GM23338 (cell line): ENCODE measurements around the gene AP4E1. TPM values are rescaled to one million over a fixed set of nuclear protein-coding genes. Genes with fewer than 3 reads are reported as not detected.

Source experiments
- ATAC-seq: fragments of 200-7000 bp; cut with Tn5 transposase; 3 replicates; pipeline ENCODE4 v1.9.1; 2020
- DNase-seq: peaks from one replicate; pipeline ENCODE4 v3.0.0-alpha.2; 2015; ENCODE audit warnings: low spot score
- H2AFZ ChIP-seq: fragments of 200-600 bp; sonication (generic); 2 replicates; pipeline ENCODE4 v1.8.0; 2016; ENCODE audit warnings: antibody characterized with exemption, mild to moderate bottlenecking, moderate library complexity
- H3F3A ChIP-seq: fragments of 200-600 bp; sonication (generic); replicated peaks from 2 replicates; pipeline ENCODE4 v1.8.0; 2017; ENCODE audit warnings: antibody characterized with exemption, mixed run types, low read depth
- H3K27ac ChIP-seq: fragments of 200-600 bp; sonication (generic); 2 replicates; pipeline ENCODE4 v1.6.1; 2016; ENCODE audit warnings: low read depth
- H3K27me3 ChIP-seq: fragments of 200-600 bp; sonication (generic); 2 replicates; pipeline ENCODE4 v1.8.0; 2016; ENCODE audit warnings: mild to moderate bottlenecking, mixed run types, moderate library complexity; ENCODE audit not compliant: insufficient read depth
- H3K36me3 ChIP-seq: fragments of 200-600 bp; sonication (generic); 2 replicates; pipeline ENCODE4 v1.8.0; 2016; ENCODE audit warnings: mild to moderate bottlenecking; ENCODE audit not compliant: insufficient read depth
- H3K4me1 ChIP-seq: fragments of 200-600 bp; sonication (generic); 2 replicates; pipeline ENCODE4 v1.8.0; 2016; ENCODE audit warnings: mild to moderate bottlenecking, moderate library complexity; ENCODE audit not compliant: insufficient read depth
- H3K4me2 ChIP-seq: fragments of 200-600 bp; sonication (generic); 2 replicates; pipeline ENCODE4 v1.7.1; 2017; ENCODE audit warnings: mixed run types
- H3K4me3 ChIP-seq: fragments of 200-600 bp; sonication (generic); 2 replicates; pipeline ENCODE4 v1.6.1; 2016; ENCODE audit warnings: mixed run types
- H3K79me2 ChIP-seq: fragments of 200-600 bp; sonication (generic); replicated peaks from 2 replicates; pipeline ENCODE4 v1.8.0; 2017; ENCODE audit warnings: mild to moderate bottlenecking; ENCODE audit not compliant: insufficient read depth
- H3K9me2 ChIP-seq: fragments of 200-600 bp; sonication (generic); 2 replicates; pipeline ENCODE4 v1.8.0; 2017; ENCODE audit not compliant: insufficient read depth
- H4K20me1 ChIP-seq: fragments of 200-600 bp; sonication (generic); replicated peaks from 2 replicates; pipeline ENCODE4 v1.8.0; 2017; ENCODE audit warnings: mild to moderate bottlenecking; ENCODE audit not compliant: insufficient read depth
- H3K27ac Mint-ChIP-seq: 2 replicates; pipeline ENCODE4 v1.8.0; 2020; ENCODE audit warnings: inconsistent platforms, mild to moderate bottlenecking, moderate library complexity, mixed read lengths
- H3K27me3 Mint-ChIP-seq: 3 replicates; pipeline ENCODE4 v1.8.0; 2022; ENCODE audit warnings: low read depth, mild to moderate bottlenecking, moderate library complexity, mixed read lengths, inconsistent platforms; ENCODE audit not compliant: insufficient read depth, poor library complexity
- H3K36me3 Mint-ChIP-seq: 3 replicates; pipeline ENCODE4 v1.8.0; 2021; ENCODE audit warnings: low read depth, mild to moderate bottlenecking, inconsistent platforms, moderate library complexity, mixed read lengths
- H3K4me1 Mint-ChIP-seq: 3 replicates; pipeline ENCODE4 v1.8.0; 2020; ENCODE audit warnings: mild to moderate bottlenecking, inconsistent platforms, mixed read lengths
- H3K4me3 Mint-ChIP-seq: 3 replicates; pipeline ENCODE4 v1.8.0; 2021; ENCODE audit warnings: moderate library complexity, mild to moderate bottlenecking, inconsistent platforms, mixed read lengths
- H3K9me3 Mint-ChIP-seq: 3 replicates; pipeline ENCODE4 v1.8.0; 2020; ENCODE audit warnings: moderate library complexity, mild to moderate bottlenecking, inconsistent platforms, mixed read lengths
- CREB1 ChIP-seq: fragments of 250-450 bp; sonication (Bioruptor Pico); IDR thresholded peaks from 2 replicates; pipeline ENCODE4 v1.5.0; 2020; ENCODE audit warnings: low read depth, mild to moderate bottlenecking, moderate library complexity
- ETS1 ChIP-seq: IDR thresholded peaks from 2 replicates; pipeline ENCODE4 v1.6.1; 2016; ENCODE audit warnings: antibody characterized with exemption
- EZH2 ChIP-seq: fragments of 200-600 bp; sonication (generic); IDR thresholded peaks from one replicate; pipeline ENCODE4 v1.8.0; 2017; ENCODE audit warnings: antibody characterized with exemption, mild to moderate bottlenecking, low read depth; ENCODE audit not compliant: unreplicated experiment
- EZH2phosphoT487 ChIP-seq: fragments of 200-600 bp; sonication (generic); IDR thresholded peaks from one replicate; pipeline ENCODE4 v1.8.1; 2018; ENCODE audit warnings: antibody characterized with exemption; ENCODE audit not compliant: unreplicated experiment
- JUNB ChIP-seq: IDR thresholded peaks from one replicate; pipeline ENCODE4 v1.6.1; 2016; ENCODE audit warnings: antibody characterized with exemption; ENCODE audit not compliant: unreplicated experiment
- NANOG ChIP-seq: IDR thresholded peaks from 2 replicates; pipeline ENCODE4 v1.6.1; 2016; ENCODE audit warnings: antibody characterized with exemption, borderline replicate concordance
- POLR2AphosphoS5 ChIP-seq: IDR thresholded peaks from 2 replicates; pipeline ENCODE4 v1.6.1; 2016; ENCODE audit warnings: antibody characterized with exemption, low read depth
- STAT1 ChIP-seq: IDR thresholded peaks from one replicate; pipeline ENCODE4 v1.6.1; 2016; ENCODE audit warnings: antibody characterized with exemption; ENCODE audit not compliant: unreplicated experiment
- ZNF114 ChIP-seq: fragments of 250-450 bp; sonication (Bioruptor Pico); IDR thresholded peaks from 2 replicates; pipeline ENCODE4 v1.5.0; 2020; ENCODE audit warnings: mild to moderate bottlenecking, moderate library complexity
- ZNF331 ChIP-seq: fragments of 250-450 bp; sonication (Bioruptor Pico); IDR thresholded peaks from 2 replicates; pipeline ENCODE4 v1.5.0; 2020; ENCODE audit warnings: low read depth, mild to moderate bottlenecking, moderate library complexity
- ZNF462 ChIP-seq: fragments of 250-450 bp; sonication (Bioruptor Pico); IDR thresholded peaks from 2 replicates; pipeline ENCODE4 v1.5.0; 2020; ENCODE audit warnings: mild to moderate bottlenecking, moderate library complexity
- polyA plus RNA-seq: library from polyadenylated mRNA; unstranded; fragments of >200 nt; fragmentation: Nextera tagmentation; extraction: Ambion mirVana; gene quantifications from 2 replicates; pipeline ENCODE4 v1.2.1, GENCODE V29; 2016
- total RNA-seq: library from RNA; depleted of rRNA; stranded (reverse); fragments of >200 nt; shearing (Covaris generic); gene quantifications from 2 replicates; pipeline ENCODE4 v1.2.3, GENCODE V29; 2014
- TF ChIP-seq, protein P1 (sequence below): IDR thresholded peaks from one replicate; pipeline ENCODE4 v1.6.1; 2018; ENCODE audit warnings: antibody characterized with exemption; ENCODE audit not compliant: unreplicated experiment
- TF ChIP-seq, protein P2 (sequence below), 2 experiments: fragments of 200-600 bp in 1 of 2; sonication (generic) in 1 of 2; conservative IDR thresholded peaks; 2 replicates each; pipeline versions ENCODE4 v1.5.1 to v1.6.1; 2016 to 2017; ENCODE audit warnings: antibody characterized with exemption in 2 of 2, low read depth in 2 of 2, mild to moderate bottlenecking in 2 of 2, moderate library complexity in 1 of 2

AP4E1 gene
- total and polyA plus RNA-seq, 2 experiments from 2014 or later = 4.4 to 15.4 TPM

DNA sequence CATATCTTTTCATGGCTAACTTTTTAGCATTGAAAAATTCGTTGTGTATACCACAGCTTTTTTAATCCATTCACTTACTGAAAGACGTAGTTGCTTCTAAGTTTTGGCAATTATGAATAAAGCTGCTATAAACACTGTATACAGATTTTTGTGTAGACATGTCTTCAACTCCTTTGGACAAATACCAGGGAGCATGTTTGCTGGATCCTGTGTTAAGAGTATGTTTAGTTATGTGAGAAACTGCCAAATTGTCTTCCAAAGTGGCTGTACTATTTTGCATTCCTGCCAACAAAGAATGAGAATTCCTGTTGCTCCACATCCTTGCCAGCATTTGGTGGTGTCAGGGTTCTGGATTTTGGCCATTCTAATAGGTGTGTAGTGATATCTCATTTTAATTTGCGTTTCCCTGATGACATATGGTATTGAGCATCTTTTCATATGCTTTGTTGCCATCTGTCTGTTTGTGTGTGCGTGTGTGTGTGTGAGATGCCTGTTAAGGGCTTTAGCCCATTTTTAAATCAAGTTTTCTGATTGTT lies 98.7 kb downstream of the AP4E1 start:
- no peak overlapping the region for H3K4me3 Mint-ChIP-seq
- Histone ChIP-seq H3K4me2 (no peak overlapping the region), H3F3A (no peaks in the 10 kb centered on the region), H3K4me1 (no peaks in the 10 kb centered on the region), H3K79me2 (no peaks in the 10 kb centered on the region), H4K20me1 (no peaks in the 10 kb centered on the region), H3K9me2 (no peaks in the 10 kb centered on the region), H2AFZ (no peak overlapping the region), H3K36me3 (no peaks in the 10 kb centered on the region; the same call in 1 of the 2 replicates), H3K4me3 (no peak overlapping the region), H3K27me3 (no peaks in the 10 kb centered on the region), H3K27ac (no peak overlapping the region)
- peaks cover 3% of the 10 kb centered on the region; the same call in 1 of the 3 replicates for H3K9me3 Mint-ChIP-seq
- ATAC-seq (no peak), DNase-seq (no peak)
- TF ChIP-seq EZH2 = no peak
- TF ChIP-seq ZNF331 (CRISPR knock-in tag) = no peak
- TF ChIP-seq CREB1 = no peak
- TF ChIP-seq, protein P1, sequence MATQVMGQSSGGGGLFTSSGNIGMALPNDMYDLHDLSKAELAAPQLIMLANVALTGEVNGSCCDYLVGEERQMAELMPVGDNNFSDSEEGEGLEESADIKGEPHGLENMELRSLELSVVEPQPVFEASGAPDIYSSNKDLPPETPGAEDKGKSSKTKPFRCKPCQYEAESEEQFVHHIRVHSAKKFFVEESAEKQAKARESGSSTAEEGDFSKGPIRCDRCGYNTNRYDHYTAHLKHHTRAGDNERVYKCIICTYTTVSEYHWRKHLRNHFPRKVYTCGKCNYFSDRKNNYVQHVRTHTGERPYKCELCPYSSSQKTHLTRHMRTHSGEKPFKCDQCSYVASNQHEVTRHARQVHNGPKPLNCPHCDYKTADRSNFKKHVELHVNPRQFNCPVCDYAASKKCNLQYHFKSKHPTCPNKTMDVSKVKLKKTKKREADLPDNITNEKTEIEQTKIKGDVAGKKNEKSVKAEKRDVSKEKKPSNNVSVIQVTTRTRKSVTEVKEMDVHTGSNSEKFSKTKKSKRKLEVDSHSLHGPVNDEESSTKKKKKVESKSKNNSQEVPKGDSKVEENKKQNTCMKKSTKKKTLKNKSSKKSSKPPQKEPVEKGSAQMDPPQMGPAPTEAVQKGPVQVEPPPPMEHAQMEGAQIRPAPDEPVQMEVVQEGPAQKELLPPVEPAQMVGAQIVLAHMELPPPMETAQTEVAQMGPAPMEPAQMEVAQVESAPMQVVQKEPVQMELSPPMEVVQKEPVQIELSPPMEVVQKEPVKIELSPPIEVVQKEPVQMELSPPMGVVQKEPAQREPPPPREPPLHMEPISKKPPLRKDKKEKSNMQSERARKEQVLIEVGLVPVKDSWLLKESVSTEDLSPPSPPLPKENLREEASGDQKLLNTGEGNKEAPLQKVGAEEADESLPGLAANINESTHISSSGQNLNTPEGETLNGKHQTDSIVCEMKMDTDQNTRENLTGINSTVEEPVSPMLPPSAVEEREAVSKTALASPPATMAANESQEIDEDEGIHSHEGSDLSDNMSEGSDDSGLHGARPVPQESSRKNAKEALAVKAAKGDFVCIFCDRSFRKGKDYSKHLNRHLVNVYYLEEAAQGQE = no peak
- no peak for TF ChIP-seq STAT1
- no peak for TF ChIP-seq ZNF114 (CRISPR knock-in tag)
- no peak for TF ChIP-seq ETS1
- no peak for TF ChIP-seq POLR2AphosphoS5
- TF ChIP-seq EZH2phosphoT487 = no peak
- TF ChIP-seq, protein P2, sequence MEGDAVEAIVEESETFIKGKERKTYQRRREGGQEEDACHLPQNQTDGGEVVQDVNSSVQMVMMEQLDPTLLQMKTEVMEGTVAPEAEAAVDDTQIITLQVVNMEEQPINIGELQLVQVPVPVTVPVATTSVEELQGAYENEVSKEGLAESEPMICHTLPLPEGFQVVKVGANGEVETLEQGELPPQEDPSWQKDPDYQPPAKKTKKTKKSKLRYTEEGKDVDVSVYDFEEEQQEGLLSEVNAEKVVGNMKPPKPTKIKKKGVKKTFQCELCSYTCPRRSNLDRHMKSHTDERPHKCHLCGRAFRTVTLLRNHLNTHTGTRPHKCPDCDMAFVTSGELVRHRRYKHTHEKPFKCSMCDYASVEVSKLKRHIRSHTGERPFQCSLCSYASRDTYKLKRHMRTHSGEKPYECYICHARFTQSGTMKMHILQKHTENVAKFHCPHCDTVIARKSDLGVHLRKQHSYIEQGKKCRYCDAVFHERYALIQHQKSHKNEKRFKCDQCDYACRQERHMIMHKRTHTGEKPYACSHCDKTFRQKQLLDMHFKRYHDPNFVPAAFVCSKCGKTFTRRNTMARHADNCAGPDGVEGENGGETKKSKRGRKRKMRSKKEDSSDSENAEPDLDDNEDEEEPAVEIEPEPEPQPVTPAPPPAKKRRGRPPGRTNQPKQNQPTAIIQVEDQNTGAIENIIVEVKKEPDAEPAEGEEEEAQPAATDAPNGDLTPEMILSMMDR (conservative IDR thresholded peaks at IDR 0.05; ENCODE audit: low read depth in 2 of 2) = no peak
- TF ChIP-seq ZNF462 (CRISPR knock-in tag) = no peak
- no peak for TF ChIP-seq JUNB
- TF ChIP-seq NANOG = no peak
- H3K4me1 Mint-ChIP-seq = peaks cover 6% of the 10 kb centered on the region; the same call in 2 of the 3 replicates
- H3K27me3 Mint-ChIP-seq = no peaks in the 10 kb centered on the region
- H3K36me3 Mint-ChIP-seq = peaks cover 20% of the 10 kb centered on the region
- no peak overlapping the region for H3K27ac Mint-ChIP-seq
